DND-41 (cell line): ENCODE data around the gene WBP1L.
A peak's percentile ranks its signal among the peaks of the same experiment; 100 is the strongest.

Experiments used
- ATAC-seq: fragments of 200-7000 bp; cut with Tn5 transposase; 3 replicates; pipeline ENCODE4 v1.9.1; 2021; ENCODE audit warnings: low read depth; ENCODE audit not compliant: insufficient read depth
- DNase-seq: peaks from one replicate; pipeline ENCODE4 v3.0.0-alpha.2; 2020
- H2AFZ ChIP-seq: 2 replicates; pipeline ENCODE4 v1.6.0; 2012; ENCODE audit warnings: low read depth, low read length
- H3K27ac ChIP-seq: 2 replicates; pipeline ENCODE4 v1.5.1; 2012; ENCODE audit warnings: low read length, inconsistent platforms
- H3K27me3 ChIP-seq: fragments of 200-600 bp; sonication (generic); 2 replicates; pipeline ENCODE4 v1.6.0; 2012; ENCODE audit warnings: low read length, mild to moderate bottlenecking, inconsistent platforms; ENCODE audit not compliant: insufficient read depth, poor library complexity
- H3K36me3 ChIP-seq: 2 replicates; pipeline ENCODE4 v1.5.1; 2012; ENCODE audit warnings: low read length, inconsistent platforms; ENCODE audit not compliant: insufficient read depth
- H3K4me1 ChIP-seq: 2 replicates; pipeline ENCODE4 v1.5.1; 2012; ENCODE audit warnings: mild to moderate bottlenecking, low read length; ENCODE audit not compliant: insufficient read depth
- H3K4me2 ChIP-seq: 2 replicates; pipeline ENCODE4 v1.6.0; 2012; ENCODE audit warnings: mild to moderate bottlenecking, moderate library complexity, low read length, inconsistent platforms; ENCODE audit not compliant: insufficient read depth
- H3K4me3 ChIP-seq, 2 experiments: fragments of 200-600 bp in 1 of 2; shearing (Covaris generic) in 1 of 2; 2 replicates each; pipeline ENCODE4 v1.5.1; 2012 to 2016; ENCODE audit warnings: inconsistent platforms in 2 of 2, low read length in 2 of 2, mild to moderate bottlenecking in 2 of 2, low read depth in 1 of 2, moderate library complexity in 1 of 2
- H3K79me2 ChIP-seq: 2 replicates; pipeline ENCODE4 v1.6.0; 2012; ENCODE audit warnings: low read length, inconsistent platforms; ENCODE audit not compliant: insufficient read depth
- H3K9ac ChIP-seq: 2 replicates; pipeline ENCODE4 v1.6.0; 2012; ENCODE audit warnings: low read depth, mild to moderate bottlenecking, inconsistent platforms, low read length, moderate library complexity
- H3K9me3 ChIP-seq: 2 replicates; pipeline ENCODE4 v1.5.1; 2012; ENCODE audit warnings: low read length, moderate library complexity, mild to moderate bottlenecking, inconsistent platforms; ENCODE audit not compliant: insufficient read depth, severe bottlenecking
- H4K20me1 ChIP-seq: 2 replicates; pipeline ENCODE4 v1.6.0; 2012; ENCODE audit warnings: low read length; ENCODE audit not compliant: insufficient read depth
- EZH2 ChIP-seq: IDR thresholded peaks from 3 replicates; pipeline ENCODE4 v1.6.1; 2012; ENCODE audit warnings: borderline replicate concordance, low read depth, mild to moderate bottlenecking, moderate library complexity, low read length, inconsistent platforms; ENCODE audit not compliant: severe bottlenecking
- TF ChIP-seq, protein P1 (sequence below): IDR thresholded peaks from 2 replicates; pipeline ENCODE4 v1.5.1; 2012; ENCODE audit warnings: borderline replicate concordance, low read length, moderate library complexity, mild to moderate bottlenecking; ENCODE audit not compliant: poor library complexity, severe bottlenecking; ENCODE audit errors: extremely low read depth

The WBP1L gene

DNA sequence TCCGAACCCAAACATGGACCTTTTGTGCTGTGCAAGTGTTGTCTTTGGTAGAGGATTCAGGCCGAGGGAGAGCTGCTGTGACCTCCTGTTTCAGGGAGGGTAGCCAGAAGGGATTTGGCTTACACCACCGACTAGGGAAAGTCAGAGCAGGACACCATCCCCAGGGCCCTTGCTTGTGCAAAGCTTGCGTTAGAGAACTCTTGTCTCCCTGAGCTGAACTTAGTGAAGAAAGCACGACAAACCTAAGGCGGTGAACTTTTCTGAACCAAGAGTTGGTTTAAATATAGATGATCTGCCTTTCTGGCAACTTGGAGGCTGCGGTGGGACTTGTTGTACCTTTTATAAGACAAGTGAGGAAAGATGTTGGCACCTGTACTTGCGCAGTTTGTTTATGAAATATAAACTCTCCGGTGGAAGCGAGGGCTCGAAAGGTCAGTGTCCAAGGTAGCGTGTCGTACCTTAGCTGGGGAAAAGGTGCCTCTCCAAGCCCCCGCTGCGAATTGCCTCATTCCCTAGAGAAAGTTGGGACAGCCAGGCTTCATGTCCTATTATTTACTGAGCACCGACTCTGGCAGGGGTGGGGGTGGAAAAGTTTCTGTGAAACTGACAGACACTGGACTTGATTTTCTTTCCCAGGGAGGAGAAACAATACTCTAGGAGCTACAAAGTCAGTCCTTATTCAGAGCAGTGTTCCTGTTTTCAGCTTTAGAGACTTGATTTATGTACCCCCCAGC lies 31.6 kb downstream of the WBP1L start:
- Histone ChIP-seq H3K4me1 (peaks cover 41% of the 10 kb centered on the region), H3K9ac (peak overlapping the region; percentile 73), H3K79me2 (peaks cover 60% of the 10 kb centered on the region), H3K9me3 (no peaks in the 10 kb centered on the region), H3K27ac (peak overlapping the region; percentile 97), H2AFZ (peak overlapping the region; percentile 60), H3K4me2 (peak overlapping the region; percentile 77), H3K4me3 (peak overlapping the region in 1 of 2 experiments; percentile 61; a peak in 2 of 4 replicates), H4K20me1 (peaks cover 9% of the 10 kb centered on the region; the same call in 1 of the 2 replicates), H3K36me3 (no peaks in the 10 kb centered on the region; the same call in 1 of the 2 replicates), H3K27me3 (no peaks in the 10 kb centered on the region)
- TF ChIP-seq EZH2, result no peak
- TF ChIP-seq, protein P1, sequence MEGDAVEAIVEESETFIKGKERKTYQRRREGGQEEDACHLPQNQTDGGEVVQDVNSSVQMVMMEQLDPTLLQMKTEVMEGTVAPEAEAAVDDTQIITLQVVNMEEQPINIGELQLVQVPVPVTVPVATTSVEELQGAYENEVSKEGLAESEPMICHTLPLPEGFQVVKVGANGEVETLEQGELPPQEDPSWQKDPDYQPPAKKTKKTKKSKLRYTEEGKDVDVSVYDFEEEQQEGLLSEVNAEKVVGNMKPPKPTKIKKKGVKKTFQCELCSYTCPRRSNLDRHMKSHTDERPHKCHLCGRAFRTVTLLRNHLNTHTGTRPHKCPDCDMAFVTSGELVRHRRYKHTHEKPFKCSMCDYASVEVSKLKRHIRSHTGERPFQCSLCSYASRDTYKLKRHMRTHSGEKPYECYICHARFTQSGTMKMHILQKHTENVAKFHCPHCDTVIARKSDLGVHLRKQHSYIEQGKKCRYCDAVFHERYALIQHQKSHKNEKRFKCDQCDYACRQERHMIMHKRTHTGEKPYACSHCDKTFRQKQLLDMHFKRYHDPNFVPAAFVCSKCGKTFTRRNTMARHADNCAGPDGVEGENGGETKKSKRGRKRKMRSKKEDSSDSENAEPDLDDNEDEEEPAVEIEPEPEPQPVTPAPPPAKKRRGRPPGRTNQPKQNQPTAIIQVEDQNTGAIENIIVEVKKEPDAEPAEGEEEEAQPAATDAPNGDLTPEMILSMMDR, result no peak
- DNase-seq (no peak), ATAC-seq (no peak)

DNA sequence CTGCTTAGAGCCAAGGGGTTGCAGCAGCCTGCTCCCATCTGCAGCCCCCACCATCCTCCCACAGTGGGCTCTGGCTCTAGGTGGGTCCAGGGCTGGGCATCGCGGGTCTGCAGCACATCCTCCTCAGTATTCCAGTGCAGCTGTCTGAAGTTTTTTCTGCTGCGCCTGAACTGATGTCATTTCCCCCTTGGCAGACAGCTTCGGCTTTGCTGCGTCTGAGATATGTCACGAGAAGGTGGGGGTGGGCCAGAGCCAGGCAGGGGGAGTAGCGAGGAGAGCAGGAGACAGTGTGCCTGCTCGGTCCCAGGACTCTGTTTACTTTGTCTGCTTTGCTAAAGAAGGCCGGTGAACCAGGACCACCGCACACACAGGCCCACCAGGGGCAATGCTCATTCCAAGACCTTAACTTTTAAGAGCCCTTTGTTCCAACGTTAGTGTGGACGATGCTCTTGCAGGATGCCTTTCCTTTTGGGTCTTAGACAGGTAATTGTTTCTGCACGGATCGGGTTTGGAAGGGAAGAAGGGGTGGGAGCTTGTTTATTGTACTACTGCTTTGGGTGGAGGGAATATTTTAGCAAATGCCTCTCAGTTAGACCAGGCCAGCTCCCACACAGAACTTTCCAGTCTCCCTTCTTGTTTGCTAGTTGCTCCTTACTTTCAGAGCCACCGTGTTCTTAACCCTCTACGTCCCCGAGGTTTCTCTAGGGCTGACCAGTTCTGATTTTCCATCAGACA lies 32.4 kb downstream of the WBP1L start:
- Histone ChIP-seq H3K9ac (peak overlapping the region; percentile 73), H4K20me1 (peaks cover 14% of the 10 kb centered on the region; the same call in 1 of the 2 replicates), H3K4me2 (peak overlapping the region; percentile 77), H2AFZ (peak overlapping the region; percentile 60), H3K79me2 (peaks cover 61% of the 10 kb centered on the region), H3K27ac (peak overlapping the region; percentile 97), H3K27me3 (no peaks in the 10 kb centered on the region), H3K9me3 (no peaks in the 10 kb centered on the region), H3K4me1 (peaks cover 41% of the 10 kb centered on the region), H3K36me3 (peaks cover 4% of the 10 kb centered on the region; the same call in 1 of the 2 replicates), H3K4me3 (peak overlapping the region; percentile 25 to 61; a peak in 3 of 4 replicates)
- peak; percentile 65 for ATAC-seq
- peak; percentile 85 for DNase-seq
- TF ChIP-seq EZH2, result no peak
- TF ChIP-seq, protein P1, result no peak

DNA sequence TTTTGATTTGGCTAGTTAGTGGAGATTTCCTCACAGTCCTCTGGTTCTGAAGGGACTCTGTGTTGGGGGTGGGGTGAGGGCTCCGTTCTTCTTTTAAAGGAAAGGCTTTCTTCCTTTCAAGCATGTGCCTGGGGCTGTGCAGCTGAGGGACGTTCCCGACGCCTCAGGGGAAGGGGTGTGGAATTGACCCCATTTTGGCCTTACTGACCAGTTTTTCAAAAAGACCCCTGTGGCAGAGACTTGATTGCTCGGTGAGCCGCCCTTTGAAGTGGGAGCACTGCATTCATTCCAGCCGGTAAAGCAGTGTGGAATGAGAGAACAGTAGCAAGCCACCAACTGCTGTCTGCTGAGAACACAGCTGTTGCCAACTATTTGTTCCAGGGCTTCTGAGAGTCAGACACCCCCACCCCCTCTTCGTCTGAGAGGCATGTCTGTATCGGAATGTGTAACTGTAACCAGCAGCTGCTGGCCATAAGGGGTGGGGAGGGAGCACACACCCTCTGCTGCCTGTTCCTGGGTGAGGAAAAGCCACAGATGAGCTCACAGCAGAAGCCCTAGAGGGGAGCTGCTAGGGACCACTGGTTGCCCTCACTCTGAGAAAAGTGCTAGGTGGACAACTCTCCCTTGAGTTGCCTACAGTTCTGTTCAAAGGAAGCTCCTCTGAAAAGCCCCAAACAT lies 33.2 kb downstream of the WBP1L start:
- peaks cover 66% of the 10 kb centered on the region for H3K79me2 ChIP-seq
- H3K9ac ChIP-seq, result peak overlapping the region; percentile 73

More for the DNA sequence above, 33.2 kb downstream of the WBP1L start:
- peak overlapping the region; percentile 18 for H2AFZ ChIP-seq
- H3K27me3 ChIP-seq, result no peaks in the 10 kb centered on the region
- ATAC-seq (peak; percentile 92), DNase-seq (peak; percentile 97)
- H3K9me3 ChIP-seq, result no peaks in the 10 kb centered on the region
- peak overlapping the region; percentile 77 for H3K4me2 ChIP-seq
- peak overlapping the region; percentile 25 to 61; a peak in 3 of 4 replicates for H3K4me3 ChIP-seq
- TF ChIP-seq, protein P1, result peak; percentile 35
- no peak for TF ChIP-seq EZH2
- peak overlapping the region; percentile 97 for H3K27ac ChIP-seq
- H3K4me1 ChIP-seq, result peaks cover 41% of the 10 kb centered on the region
- peaks cover 4% of the 10 kb centered on the region; the same call in 1 of the 2 replicates for H3K36me3 ChIP-seq
- peaks cover 19% of the 10 kb centered on the region; the same call in 1 of the 2 replicates for H4K20me1 ChIP-seq
